Adrenal gland (tissue), 5 donors: ENCODE results near the gene SLC2A13.

Source experiments
- CTCF ChIP-seq, 6 experiments: fragments of 450-650 bp in 4 of 6; fragments of 200-600 bp in 2 of 6; sonication (generic) in 1 of 6; IDR thresholded peaks; 1 replicate in 5 of 6; 2 replicates in 1 of 6; pipeline versions ENCODE4 v1.5.1 to v1.8.0; 2016 to 2021; ENCODE audit warnings: antibody characterized with exemption in 6 of 6, mild to moderate bottlenecking in 2 of 6, moderate library complexity in 1 of 6
- POLR2A ChIP-seq, 2 donors: fragments of 450-650 bp; IDR thresholded peaks; one replicate each; pipeline ENCODE4 v1.6.1; 2017; ENCODE audit warnings: antibody characterized with exemption in 2 of 2, mild to moderate bottlenecking in 2 of 2, moderate library complexity in 1 of 2
- donor health status: DM: no; HTN: no; CAD: no.

GRCh38 chr12:40146800-40147797, 41.2 kb upstream of the SLC2A13 start:
- TF ChIP-seq CTCF (IDR thresholded peaks at IDR 0.05) (no peak), POLR2A (IDR thresholded peaks at IDR 0.05) (no peak)
